BE2C (cell line): ENCODE measurements around the gene GIGYF2.

Experiments used
- DNase-seq: peaks from one replicate; pipeline ENCODE4 v3.0.0-alpha.2; 2020
- H3K27me3 ChIP-seq: fragments of 250-450 bp; sonication (Bioruptor Pico); 2 replicates; pipeline ENCODE4 v1.5.1; 2020; ENCODE audit warnings: mild to moderate bottlenecking
- H3K36me3 ChIP-seq: fragments of 250-450 bp; sonication (Bioruptor Pico); 2 replicates; pipeline ENCODE4 v1.5.1; 2020; ENCODE audit warnings: mild to moderate bottlenecking
- H3K4me1 ChIP-seq: fragments of 250-450 bp; sonication (Bioruptor Pico); 2 replicates; pipeline ENCODE4 v1.5.1; 2020
- H3K4me3 ChIP-seq: 2 replicates; pipeline ENCODE4 v1.5.1; 2011; ENCODE audit warnings: low read depth, low read length
- H3K9me3 ChIP-seq: fragments of 250-450 bp; sonication (Bioruptor Pico); 2 replicates; pipeline ENCODE4 v1.5.1; 2020
- CTCF ChIP-seq: IDR thresholded peaks from 2 replicates; pipeline ENCODE4 v1.5.1; 2012; ENCODE audit warnings: mild to moderate bottlenecking, low read depth, low read length

The GIGYF2 gene

GRCh38 chr2:232772531-232772930, 75.4 kb downstream of the GIGYF2 start:
- H3K4me3 ChIP-seq = no peak overlapping the region
- no peaks in the 10 kb centered on the region for H3K27me3 ChIP-seq
- no peaks in the 10 kb centered on the region for H3K9me3 ChIP-seq
- peaks cover 20% of the 10 kb centered on the region for H3K36me3 ChIP-seq
- DNase-seq = no peak
- TF ChIP-seq CTCF = no peak
- no peaks in the 10 kb centered on the region for H3K4me1 ChIP-seq

- Histone ChIP-seq H3K36me3 (peaks cover 12% of the 10 kb centered on the region), H3K4me1 (no peaks in the 10 kb centered on the region), H3K4me3 (no peak overlapping the region), H3K27me3 (no peaks in the 10 kb centered on the region), H3K9me3 (no peaks in the 10 kb centered on the region)
- no peak for DNase-seq
- no peak for TF ChIP-seq CTCF
These were observed 76.7 kb downstream of the GIGYF2 start for GRCh38 chr2:232773815-232774214.

GRCh38 chr2:232776435-232776834, 79.3 kb downstream of the GIGYF2 start, which contains the start of gene KCNJ13:
TSS of gene KCNJ13 (minus strand) at chr2:232776565. CDS start at chr2:232771362, 5,203 bp downstream.
- Histone ChIP-seq H3K4me3 (no peak within 1 kb of the TSS), H3K27me3 (no peaks in the 10 kb centered on the region), H3K9me3 (no peaks in the 10 kb centered on the region), H3K4me1 (no peaks in the 10 kb centered on the region; the same call in 1 of the 2 replicates), H3K36me3 (peaks cover 5% of the 10 kb centered on the region)
- no peak for DNase-seq
- no peak for TF ChIP-seq CTCF

GRCh38 chr2:232777276-232777675, 80.1 kb downstream of the GIGYF2 start:
- DNase-seq = no peak
- Histone ChIP-seq H3K4me1 (no peaks in the 10 kb centered on the region; the same call in 1 of the 2 replicates), H3K4me3 (no peak overlapping the region), H3K27me3 (no peaks in the 10 kb centered on the region), H3K9me3 (no peaks in the 10 kb centered on the region), H3K36me3 (peaks cover 4% of the 10 kb centered on the region; the same call in 1 of the 2 replicates)
- TF ChIP-seq CTCF = no peak

- no peak for DNase-seq
- TF ChIP-seq CTCF = no peak
- no peaks in the 10 kb centered on the region; the same call in 1 of the 2 replicates for H3K4me1 ChIP-seq
- H3K27me3 ChIP-seq = no peaks in the 10 kb centered on the region
- peaks cover 6% of the 10 kb centered on the region; the same call in 1 of the 2 replicates for H3K36me3 ChIP-seq
- H3K9me3 ChIP-seq = no peaks in the 10 kb centered on the region
- H3K4me3 ChIP-seq = no peak overlapping the region
These were observed 82.3 kb downstream of the GIGYF2 start for GRCh38 chr2:232779465-232779864.

GRCh38 chr2:232779934-232780333, 82.8 kb downstream of the GIGYF2 start:
- H3K4me1 ChIP-seq = no peaks in the 10 kb centered on the region; the same call in 1 of the 2 replicates
- no peak for DNase-seq
- peaks cover 6% of the 10 kb centered on the region; the same call in 1 of the 2 replicates for H3K36me3 ChIP-seq
- no peaks in the 10 kb centered on the region for H3K27me3 ChIP-seq
- H3K9me3 ChIP-seq = no peaks in the 10 kb centered on the region
- TF ChIP-seq CTCF = no peak
- H3K4me3 ChIP-seq = no peak overlapping the region
